Measurements from ENCODE around the gene CYP19A1.
A peak's percentile ranks its signal among the peaks of the same experiment; 100 is the strongest.

The CYP19A1 gene

DNA sequence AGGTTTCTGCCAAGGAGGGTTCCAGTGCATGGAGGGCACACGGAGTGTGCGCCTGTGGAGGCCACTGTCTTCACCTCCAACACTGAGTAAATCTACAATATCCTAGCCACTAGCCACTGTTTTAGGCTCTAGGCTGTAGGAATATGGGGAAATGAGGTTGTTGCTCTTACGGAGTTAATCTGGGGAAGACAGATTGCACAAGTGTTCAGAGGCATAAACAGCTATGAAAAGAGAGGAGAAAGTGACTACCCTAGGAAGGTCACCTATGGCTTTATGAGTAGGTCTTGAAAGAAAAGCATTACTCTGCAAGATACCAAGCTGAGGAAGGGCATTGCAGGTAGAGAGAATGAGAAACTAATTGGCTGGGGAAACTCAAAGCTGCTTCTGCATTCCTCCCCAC lies 85.7 kb downstream of the CYP19A1 start:
- TF ChIP-seq, protein P1, sequence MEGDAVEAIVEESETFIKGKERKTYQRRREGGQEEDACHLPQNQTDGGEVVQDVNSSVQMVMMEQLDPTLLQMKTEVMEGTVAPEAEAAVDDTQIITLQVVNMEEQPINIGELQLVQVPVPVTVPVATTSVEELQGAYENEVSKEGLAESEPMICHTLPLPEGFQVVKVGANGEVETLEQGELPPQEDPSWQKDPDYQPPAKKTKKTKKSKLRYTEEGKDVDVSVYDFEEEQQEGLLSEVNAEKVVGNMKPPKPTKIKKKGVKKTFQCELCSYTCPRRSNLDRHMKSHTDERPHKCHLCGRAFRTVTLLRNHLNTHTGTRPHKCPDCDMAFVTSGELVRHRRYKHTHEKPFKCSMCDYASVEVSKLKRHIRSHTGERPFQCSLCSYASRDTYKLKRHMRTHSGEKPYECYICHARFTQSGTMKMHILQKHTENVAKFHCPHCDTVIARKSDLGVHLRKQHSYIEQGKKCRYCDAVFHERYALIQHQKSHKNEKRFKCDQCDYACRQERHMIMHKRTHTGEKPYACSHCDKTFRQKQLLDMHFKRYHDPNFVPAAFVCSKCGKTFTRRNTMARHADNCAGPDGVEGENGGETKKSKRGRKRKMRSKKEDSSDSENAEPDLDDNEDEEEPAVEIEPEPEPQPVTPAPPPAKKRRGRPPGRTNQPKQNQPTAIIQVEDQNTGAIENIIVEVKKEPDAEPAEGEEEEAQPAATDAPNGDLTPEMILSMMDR (IDR thresholded peaks at IDR 0.05; ENCODE audit: low read depth, low read length): no peak
- DNase-seq (ENCODE audit: low read depth in 2 of 2): no peak
- no peak overlapping the region for H3K4me3 ChIP-seq (replicated peaks in 1 of 2; ENCODE audit: low read depth in 2 of 2, low read length in 2 of 2)

DNA sequence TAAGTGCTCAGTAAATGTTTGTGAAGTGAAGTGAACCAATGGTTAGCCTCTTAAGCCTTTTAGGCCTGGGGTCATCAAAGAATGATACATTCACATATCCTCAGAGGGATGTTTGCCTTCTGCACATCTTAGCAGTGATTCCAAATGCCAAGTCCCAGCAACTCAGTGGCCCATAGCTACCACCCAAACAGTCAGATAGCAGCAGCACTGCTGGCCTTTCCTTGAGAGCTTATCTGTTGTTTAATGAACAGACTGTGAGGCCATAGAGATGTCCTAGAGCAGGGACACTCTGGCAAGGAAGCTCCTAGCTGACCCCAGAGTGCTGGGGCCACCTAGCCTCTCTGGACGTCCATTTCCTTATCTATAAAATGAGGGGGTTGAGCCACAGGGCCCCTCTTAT lies 86.8 kb downstream of the CYP19A1 start:
- DNase-seq (ENCODE audit: low read depth in 2 of 2): no peak
- TF ChIP-seq, protein P1 (IDR thresholded peaks at IDR 0.05; ENCODE audit: low read depth, low read length): no peak
- no peak overlapping the region for H3K4me3 ChIP-seq (replicated peaks in 1 of 2; ENCODE audit: low read depth in 2 of 2, low read length in 2 of 2)

DNA sequence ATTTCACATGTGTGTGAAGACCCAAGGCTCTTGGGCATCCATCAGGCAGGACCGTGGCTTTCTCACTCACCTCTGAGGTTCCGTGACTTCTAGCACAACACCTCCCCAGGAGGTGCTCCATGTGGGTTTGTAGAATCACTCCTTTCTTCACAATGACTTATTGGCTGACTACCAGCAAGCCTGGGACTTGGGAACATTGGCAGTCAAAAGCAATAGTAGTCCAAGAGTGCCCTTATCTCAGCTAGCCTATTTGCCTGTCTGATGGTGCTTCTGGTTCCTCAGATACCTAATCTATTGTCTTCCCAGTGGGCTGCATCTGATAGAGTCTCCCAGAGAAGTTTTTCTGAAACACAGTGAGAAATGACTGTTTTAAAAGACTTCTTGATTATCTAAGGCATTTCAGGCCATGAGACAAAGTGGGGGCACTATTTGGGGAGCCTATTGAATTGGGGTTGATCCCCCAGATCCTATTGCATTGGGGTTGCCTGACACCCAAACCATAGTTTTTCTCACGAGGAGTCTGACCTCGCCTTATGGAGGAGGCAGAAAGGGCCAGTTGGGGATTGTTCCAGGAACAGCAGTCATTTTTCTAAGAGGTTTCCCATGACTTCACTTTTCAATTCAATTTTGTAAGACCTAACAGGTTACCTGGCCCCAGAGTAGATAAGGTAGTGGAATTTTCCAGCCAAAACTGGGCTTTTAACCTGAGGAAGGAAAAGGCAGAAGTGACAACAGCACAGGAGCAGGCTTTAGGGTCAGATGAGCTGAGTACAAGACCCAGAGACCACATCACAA lies 88.0 kb downstream of the CYP19A1 start:
- no peak for DNase-seq (ENCODE audit: low read depth in 2 of 2)
- H3K4me3 ChIP-seq (replicated peaks in 1 of 2; ENCODE audit: low read depth in 2 of 2, low read length in 2 of 2): no peak overlapping the region
- TF ChIP-seq, protein P1 (IDR thresholded peaks at IDR 0.05; ENCODE audit: low read depth, low read length): no peak

DNA sequence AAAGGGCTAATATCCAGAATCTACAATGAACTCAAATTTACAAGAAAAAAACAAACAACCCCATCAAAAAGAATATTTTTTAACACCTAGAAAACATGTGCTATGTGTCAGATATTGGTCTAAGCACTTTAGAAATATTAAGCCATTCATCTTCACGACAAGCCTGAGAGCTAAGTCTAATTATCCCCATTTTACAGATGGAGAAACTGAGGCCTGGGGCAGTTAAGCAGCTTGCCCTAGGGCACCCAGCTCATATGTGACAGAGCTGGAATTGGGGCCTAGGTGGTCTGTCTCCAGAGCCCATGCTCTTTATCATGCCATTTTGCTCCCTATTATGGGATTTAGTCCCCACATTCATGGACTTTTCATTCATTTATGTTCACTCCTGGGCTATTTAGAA lies 92.8 kb downstream of the CYP19A1 start:
- no peak overlapping the region for H3K4me3 ChIP-seq (replicated peaks in 1 of 2; ENCODE audit: low read depth in 2 of 2, low read length in 2 of 2)
- no peak for DNase-seq (ENCODE audit: low read depth in 2 of 2)
- TF ChIP-seq, protein P1 (IDR thresholded peaks at IDR 0.05; ENCODE audit: low read depth, low read length): no peak

DNA sequence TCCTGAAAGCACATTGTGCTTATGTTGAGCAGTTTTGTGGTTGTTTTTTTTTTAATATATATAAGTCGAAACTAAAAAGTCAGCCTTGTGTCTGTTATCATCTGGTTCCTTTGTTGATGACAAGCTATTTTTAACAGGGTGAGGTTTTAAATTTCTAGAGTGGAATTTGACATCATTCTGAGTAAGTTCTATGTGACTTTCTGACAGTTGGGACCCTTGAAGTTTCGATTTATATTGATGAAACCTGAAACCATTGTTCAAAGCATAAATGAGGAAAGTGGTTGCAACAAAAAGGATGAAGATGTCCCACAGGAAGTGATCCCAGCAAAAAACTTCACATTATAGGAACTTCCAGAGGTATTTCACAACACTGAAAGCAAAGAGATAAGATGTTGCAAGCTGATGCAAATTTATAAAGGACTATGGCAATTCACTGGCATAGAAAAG lies 94.0 kb downstream of the CYP19A1 start:
- TF ChIP-seq, protein P1 (IDR thresholded peaks at IDR 0.05; ENCODE audit: low read depth, low read length): no peak
- peak in 1 of 2 donors; percentile 62 for DNase-seq (ENCODE audit: low read depth in 2 of 2)
- no peak overlapping the region for H3K4me3 ChIP-seq (replicated peaks in 1 of 2; ENCODE audit: low read depth in 2 of 2, low read length in 2 of 2)

DNA sequence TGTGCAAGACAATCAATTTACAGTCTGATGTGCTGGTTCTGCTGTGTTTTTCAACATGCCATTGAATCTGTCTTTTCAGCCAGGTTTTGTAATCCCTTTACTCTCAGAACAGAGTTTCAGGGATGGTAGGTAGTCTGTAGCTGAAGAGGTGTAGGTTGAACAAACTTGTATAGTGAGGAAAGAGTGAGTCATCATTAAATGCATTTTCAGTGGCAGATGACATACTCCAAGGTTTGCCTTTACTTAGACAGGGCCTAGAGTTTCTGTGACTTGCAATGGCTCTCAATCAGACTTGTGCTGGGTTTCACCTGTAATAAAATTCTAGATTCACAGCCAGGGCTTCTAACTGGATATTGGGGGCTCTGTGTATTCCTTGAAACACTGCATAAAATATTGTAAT lies 94.6 kb downstream of the CYP19A1 start:
- DNase-seq (ENCODE audit: low read depth in 2 of 2): peak in 1 of 2 donors; percentile 35
- TF ChIP-seq, protein P1 (IDR thresholded peaks at IDR 0.05; ENCODE audit: low read depth, low read length): no peak
- H3K4me3 ChIP-seq (replicated peaks in 1 of 2; ENCODE audit: low read depth in 2 of 2, low read length in 2 of 2): no peak overlapping the region

All from cardiac fibroblast (primary cell).